ENCODE measurements around the gene RGS13.

RGS13 gene

DNA sequence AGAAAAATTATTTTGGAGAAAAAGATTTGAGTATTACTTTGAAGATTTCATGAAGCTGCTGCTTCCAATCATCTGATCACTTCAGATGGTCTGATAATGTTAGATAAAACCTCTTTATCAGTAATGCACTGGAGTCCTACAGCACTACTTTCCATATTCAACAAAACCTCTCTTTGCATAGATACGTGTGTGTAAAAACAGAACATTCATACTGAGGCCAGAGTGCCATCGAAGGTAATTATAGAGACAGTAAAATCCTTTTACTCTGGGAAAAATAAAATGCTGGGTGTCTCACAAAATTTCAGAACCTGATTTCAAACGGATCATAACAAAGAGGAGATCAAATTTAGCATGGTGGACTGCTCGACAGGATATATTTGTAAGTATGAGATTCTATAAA is at the start of gene RGS13:
Gene RGS13, plus strand, starts transcription at position 209 of the 400 bp plus-strand sequence. CDS start 8,188 bp downstream, outside the sequence.
- no peak for DNase-seq

DNA sequence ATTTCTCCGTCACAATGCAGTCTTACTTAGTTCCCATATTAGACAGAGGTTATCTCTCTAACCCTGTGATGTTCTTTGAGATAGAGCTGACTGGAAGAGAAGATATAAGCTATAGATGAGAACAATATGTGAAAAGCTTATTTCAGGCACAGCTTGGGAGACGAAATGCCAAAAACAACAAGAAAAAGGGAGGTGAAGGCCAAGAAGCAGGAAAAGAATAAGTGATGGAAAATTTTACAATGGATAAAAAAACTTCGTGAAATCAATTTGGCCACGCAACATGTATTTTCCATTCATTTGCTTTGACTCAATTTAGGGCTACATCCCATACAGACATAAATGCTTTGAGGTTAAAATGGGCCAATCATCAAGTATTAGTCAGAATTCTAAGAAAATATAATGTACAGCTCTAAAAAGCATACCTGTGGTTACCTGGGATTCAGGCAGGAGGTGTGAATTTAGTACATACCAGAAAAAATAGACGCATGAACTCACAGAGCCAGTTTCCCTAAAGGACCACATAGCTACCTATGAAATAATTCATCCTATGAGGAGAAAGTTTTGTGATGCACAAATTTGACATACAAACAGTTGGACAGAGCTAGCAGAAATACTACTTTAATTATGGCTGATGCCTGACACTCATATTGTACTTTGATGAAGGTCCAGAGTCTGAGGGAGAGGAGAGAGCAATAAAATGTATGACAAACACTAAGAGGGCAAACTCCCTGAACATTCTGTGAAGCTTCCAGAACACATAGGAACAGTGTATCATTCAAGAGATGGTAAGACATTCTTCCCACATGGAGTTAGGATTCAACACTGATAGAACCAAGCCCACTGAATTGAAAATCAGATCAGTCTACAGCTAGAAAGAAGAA is 48.3 kb upstream of the RGS13 start:
- DNase-seq, result no peak

GRCh38 chr1:192588546-192588945 is 47.4 kb upstream of the RGS13 start:
- no peak for DNase-seq

- no peak for DNase-seq
These were observed 46.1 kb upstream of the RGS13 start for GRCh38 chr1:192589813-192590212.

DNA sequence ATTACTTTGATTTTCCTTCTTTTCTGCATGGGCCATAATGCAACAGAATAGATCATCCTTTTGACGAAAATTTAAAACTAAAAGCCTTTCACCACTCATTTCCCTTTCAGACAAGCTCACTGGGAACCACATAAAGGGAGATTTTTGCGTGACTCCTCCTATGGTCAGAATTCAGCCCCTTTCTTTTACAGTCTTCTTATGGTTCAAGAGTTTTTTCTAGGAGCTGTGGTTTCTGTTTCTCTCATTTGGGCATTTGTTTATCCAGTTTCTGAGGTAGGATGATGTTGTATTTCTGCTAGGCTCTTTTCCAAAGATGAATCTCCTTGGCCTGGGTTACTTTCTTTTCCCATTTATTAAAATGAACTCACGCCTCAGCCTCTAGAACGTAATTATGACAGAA is 43.4 kb upstream of the RGS13 start:
- DNase-seq, result no peak

DNA sequence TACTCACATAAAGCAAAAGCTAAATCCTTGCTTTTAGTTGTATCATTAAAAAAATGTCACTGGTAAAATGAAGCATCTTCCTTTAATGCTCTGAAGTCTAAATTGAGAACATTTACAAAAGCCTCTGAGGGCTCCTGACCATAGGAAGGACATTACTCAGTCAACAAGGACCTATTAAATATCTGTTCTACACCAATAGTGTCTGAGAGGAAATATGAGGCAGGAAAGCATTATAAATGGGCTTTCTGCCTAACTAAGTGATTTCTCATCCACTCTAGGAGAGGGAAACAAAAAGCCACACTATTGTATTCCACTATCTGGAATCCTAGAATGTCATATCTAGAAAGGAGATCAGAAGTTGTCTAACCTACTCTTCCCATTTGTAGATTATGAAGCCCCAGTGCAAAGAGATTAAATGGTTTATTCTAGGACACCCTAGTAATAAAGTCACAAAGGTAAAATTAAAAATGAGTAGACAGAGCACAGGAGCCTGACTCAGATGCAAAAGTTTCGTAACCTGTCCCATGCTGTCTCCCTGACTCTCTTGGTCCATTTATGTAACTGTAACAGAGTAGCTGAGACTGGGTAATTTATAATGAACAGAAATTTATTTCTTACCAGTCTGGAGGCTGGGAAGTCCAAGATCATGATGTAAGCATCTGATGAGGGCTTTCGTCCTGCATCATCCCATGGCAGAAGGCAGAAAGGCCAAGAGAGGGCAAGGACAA is 42.8 kb upstream of the RGS13 start:
- DNase-seq, result no peak

GRCh38 chr1:192595299-192595698 is 40.6 kb upstream of the RGS13 start:
- DNase-seq, result no peak

DNA sequence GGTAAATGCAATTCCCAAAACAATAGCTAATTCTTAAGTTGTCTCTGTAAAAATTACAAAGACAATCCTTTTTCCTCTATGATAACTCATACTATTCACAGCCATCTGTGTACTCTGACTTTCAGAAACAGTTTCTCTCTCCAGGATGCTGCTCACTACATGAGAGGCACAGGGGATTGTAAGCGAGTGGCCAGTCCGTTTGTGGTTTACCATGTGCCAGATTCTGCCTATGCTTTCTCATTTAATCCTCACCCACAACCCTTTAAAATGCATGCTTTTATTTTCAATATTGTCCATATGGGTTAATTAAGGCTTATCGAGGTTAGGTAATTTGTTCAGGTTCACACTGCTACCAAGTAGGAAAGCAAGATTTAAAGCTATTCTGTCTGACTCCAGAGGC is 37.4 kb upstream of the RGS13 start:
- DNase-seq, result no peak

- no peak for DNase-seq
These were observed 35.7 kb upstream of the RGS13 start for GRCh38 chr1:192600275-192600674.

DNA sequence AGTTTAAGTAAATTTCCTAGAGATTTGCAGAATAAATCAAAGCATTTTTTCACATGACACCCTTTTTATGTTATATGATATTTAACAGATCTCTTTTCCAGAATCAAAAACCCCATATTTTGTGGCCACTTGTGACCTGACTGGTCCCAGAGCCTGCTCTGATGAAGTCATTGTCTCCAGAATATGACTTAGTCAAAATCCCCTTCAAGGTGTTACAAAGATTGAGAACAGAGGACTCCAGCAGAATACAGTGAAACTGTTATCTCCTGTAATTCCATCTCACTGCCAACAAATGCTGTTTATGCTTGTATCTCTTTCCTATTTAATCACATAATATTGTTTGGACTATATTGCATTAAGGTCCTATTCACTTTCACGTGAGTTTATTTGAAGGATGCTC is 34.8 kb upstream of the RGS13 start:
- no peak for DNase-seq

DNA sequence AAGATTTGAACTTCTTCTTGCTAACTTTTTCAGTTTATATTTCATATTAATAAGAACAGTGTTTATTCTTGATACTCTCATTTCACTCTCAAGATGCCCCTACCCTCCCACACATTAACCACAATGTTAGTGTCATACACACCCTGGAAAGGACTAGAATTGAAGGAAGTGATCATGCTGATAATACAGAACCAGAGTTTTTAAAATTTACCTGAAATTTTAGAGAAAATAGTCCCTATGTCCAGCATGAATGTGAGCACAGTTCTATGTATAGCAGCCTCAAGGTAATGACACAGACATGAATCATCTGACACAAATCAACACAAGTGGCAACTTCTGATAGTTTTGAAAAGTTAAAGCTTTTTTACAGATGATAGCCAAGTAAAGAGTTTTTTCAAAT is 34.4 kb upstream of the RGS13 start:
- no peak for DNase-seq

GRCh38 chr1:192602757-192603156 is 33.2 kb upstream of the RGS13 start:
- no peak for DNase-seq

- DNase-seq, result no peak
These were observed 32.6 kb upstream of the RGS13 start for GRCh38 chr1:192603218-192603787.

- DNase-seq, result no peak
These were observed 30.8 kb upstream of the RGS13 start for GRCh38 chr1:192604979-192605620.

GRCh38 chr1:192608671-192609070 is 27.3 kb upstream of the RGS13 start:
- no peak for DNase-seq

DNA sequence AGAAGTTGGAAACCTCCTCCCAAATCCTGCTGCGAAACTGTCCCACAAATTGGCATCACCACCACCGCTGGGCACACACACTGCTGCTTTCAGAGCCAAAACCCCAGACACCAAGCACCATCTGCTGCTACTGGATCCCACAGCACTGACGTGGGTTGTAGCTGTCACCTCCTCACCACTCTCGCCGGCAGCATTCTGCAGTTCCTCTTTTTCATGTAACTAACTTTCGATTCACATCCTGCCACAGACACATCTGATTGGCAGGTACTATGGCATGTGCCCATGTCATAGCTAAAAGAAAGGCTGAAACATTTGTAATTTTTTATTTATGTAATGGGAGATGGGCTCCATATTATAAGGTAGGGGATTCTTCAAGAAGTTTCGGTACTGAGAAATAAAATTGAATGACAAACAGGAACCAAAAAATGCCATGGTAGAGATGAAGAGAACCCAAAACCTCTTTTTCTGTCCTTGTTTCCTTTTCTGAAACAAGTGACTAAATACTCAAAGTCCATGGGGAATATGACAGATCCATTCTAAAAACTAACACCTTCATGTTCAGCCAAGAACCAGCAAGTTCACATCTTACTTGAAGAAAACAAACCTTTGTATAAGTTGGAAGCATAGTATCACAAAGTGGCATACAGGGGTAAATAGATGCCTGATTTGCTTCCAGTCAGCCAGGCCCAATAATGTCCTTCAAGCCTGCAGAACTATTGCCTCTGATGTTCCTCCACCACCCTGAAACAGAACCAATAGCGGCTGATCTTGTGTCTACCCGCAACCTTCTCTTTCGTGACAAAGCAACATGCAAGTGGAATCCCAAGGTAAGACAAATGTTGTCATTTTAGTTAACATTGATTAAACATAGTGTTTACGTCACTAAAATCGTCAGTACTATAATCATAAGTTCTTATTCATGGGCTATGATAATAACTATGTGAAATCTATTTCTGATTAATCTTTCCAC is 26.6 kb upstream of the RGS13 start:
- peak; percentile 32 for DNase-seq

DNA sequence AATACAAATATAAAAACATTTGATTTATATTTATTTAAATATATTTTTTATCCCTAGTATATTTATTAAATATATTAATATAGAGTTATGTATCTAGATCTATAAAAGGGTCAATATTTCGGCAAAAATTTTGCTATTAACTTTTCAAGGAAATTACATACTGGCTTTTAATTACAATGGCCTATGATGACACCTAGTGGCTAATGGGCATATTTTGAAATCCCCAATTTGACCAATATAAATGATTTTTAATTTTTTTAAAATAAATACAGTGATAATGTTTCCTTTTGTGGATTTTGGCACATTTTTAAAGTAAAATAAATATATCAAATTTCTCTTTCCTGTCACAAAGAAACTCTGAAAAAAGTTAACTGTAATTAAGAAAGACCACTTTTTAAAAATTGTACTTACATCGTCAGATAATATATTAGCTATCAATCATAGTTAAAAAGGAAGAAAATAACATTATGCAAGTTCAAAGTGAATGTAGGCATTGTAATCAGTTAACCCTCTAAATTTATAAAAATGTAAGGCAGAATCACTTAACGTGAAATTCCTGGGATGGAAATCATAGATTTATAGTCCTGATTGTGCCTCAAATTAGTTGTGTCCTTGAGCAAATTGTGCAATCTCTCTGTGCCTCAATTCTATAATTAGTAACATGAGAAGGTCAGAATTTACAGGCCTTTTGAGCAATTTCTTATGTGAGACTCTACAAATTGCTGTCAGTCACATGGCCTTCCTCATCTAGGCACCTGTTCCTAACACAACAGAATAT is 25.6 kb upstream of the RGS13 start:
- no peak for DNase-seq

GRCh38 chr1:192615055-192615454 is 20.9 kb upstream of the RGS13 start:
- no peak for DNase-seq

GRCh38 chr1:192620071-192620635 is 15.8 kb upstream of the RGS13 start:
- no peak for DNase-seq

DNA sequence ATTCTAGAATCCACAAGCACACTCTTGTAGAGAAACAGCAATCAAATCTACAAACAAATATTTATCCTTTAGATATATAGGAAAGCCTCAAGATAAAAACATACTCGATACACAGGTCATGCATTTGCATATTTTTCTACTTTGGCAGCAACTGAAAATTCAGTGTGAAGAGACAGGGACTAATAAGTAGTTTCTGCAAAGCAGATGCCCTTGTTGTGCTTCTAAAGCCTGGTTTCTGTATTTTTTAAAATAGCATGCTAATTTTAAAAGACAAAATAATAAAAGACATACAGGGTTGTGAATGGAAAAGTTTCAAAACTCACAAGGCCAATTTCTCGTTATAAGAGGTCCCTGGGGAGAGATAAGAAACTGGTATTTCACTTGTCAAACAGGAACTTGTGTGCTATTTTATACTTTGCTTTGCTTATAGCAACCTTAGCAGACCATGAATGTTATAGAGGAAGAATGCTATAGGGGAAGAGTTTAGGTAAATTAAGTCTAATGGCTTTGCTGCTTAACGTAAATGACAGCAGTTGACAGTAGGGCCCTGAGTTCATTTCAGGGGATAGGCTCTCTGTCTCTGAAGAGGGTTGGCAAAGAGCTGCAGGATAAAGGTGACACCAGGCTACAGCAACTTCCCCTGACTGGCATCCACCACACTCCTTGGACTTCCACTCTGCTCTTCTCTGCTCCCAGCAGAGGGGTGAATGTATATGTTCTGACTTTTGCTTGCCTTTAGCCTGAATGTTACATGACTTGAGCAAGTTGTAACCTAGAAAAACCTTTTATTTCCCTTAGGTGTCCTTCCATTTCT is 9.4 kb upstream of the RGS13 start:
- DNase-seq, result no peak
